Caco-2 (cell line): Measurements from ENCODE around the gene TMEM266. TPM values are rescaled to one million over a fixed set of nuclear protein-coding genes. Genes with fewer than 3 reads are reported as not detected.
"Not testable (repeated sequence)": the region's sequence is repeated elsewhere in the genome, so short reads cannot be mapped to it uniquely, and the experiment has no call there.

Experiments
- BruUV-seq: library from RNA; stranded (reverse); fragments of 400-500 nt; replicated peaks from 2 replicates; lab custom pipeline; 2021; lab: Mats Ljungman, UMichigan
- CTCF ChIA-PET: fragments of 300-600 bp; sonication (Branson Sonifier 250); formaldehyde crosslinking; loops from one replicate; lab custom pipeline; 2022; ENCODE audit warnings: antibody characterized with exemption; lab: Charles Lee
- POLR2A ChIA-PET: fragments of 300-600 bp; sonication (Branson Sonifier 250); formaldehyde crosslinking; loops from one replicate; lab custom pipeline; 2022; ENCODE audit warnings: antibody characterized with exemption; lab: Charles Lee
- DNase-seq, 2 experiments: peaks; one replicate each; pipeline versions ENCODE4 v3.0.0 to v3.0.0-alpha.2; 2020 to 2022
- H3K27me3 ChIP-seq: replicated peaks from 2 replicates; pipeline ENCODE4 v1.6.0; 2011; ENCODE audit warnings: low read length; ENCODE audit not compliant: control insufficient read depth, insufficient read depth
- H3K36me3 ChIP-seq: 2 replicates; pipeline ENCODE4 v1.5.1; 2011; ENCODE audit warnings: low read length; ENCODE audit not compliant: control insufficient read depth, insufficient read depth
- H3K4me1 ChIP-seq: fragments of 250-450 bp; sonication (Bioruptor Pico); 2 replicates; pipeline ENCODE4 v1.5.1; 2020; ENCODE audit warnings: mild to moderate bottlenecking
- H3K4me3 ChIP-seq: 2 replicates; pipeline ENCODE4 v1.5.1; 2011; ENCODE audit warnings: low read depth, mild to moderate bottlenecking, control low read depth, low read length
- H3K9me3 ChIP-seq: fragments of 250-450 bp; sonication (Bioruptor Pico); 2 replicates; pipeline ENCODE4 v1.5.1; 2020; ENCODE audit warnings: mild to moderate bottlenecking, moderate library complexity
- H3K27ac Mint-ChIP-seq: one replicate; pipeline ENCODE4 v1.8.0; 2022; ENCODE audit warnings: mixed read lengths; ENCODE audit not compliant: unreplicated experiment
- H3K27me3 Mint-ChIP-seq: one replicate; pipeline ENCODE4 v1.8.0; 2022; ENCODE audit warnings: mixed read lengths; ENCODE audit not compliant: insufficient read depth, unreplicated experiment
- H3K36me3 Mint-ChIP-seq: one replicate; pipeline ENCODE4 v1.8.0; 2022; ENCODE audit warnings: mild to moderate bottlenecking, mixed read lengths; ENCODE audit not compliant: insufficient read depth, unreplicated experiment
- H3K4me1 Mint-ChIP-seq: one replicate; pipeline ENCODE4 v1.8.0; 2022; ENCODE audit warnings: low read depth, mixed read lengths; ENCODE audit not compliant: unreplicated experiment
- H3K4me3 Mint-ChIP-seq: one replicate; pipeline ENCODE4 v1.8.0; 2022; ENCODE audit warnings: mild to moderate bottlenecking, moderate library complexity, mixed read lengths; ENCODE audit not compliant: unreplicated experiment
- H3K9me3 Mint-ChIP-seq: one replicate; pipeline ENCODE4 v1.8.0; 2022; ENCODE audit warnings: mixed read lengths; ENCODE audit not compliant: unreplicated experiment
- CTCF ChIP-seq, 2 experiments: fragments of 200-600 bp in 1 of 2; IDR thresholded peaks; 1 replicate in 1 of 2; 2 replicates in 1 of 2; pipeline versions ENCODE4 v1.5.1 to v1.8.0; 2011 to 2022; ENCODE audit warnings: antibody characterized with exemption in 1 of 2, control low read depth in 1 of 2, inconsistent platforms in 1 of 2, low read depth in 1 of 2, low read length in 1 of 2, mild to moderate bottlenecking in 1 of 2, moderate library complexity in 1 of 2; ENCODE audit not compliant: insufficient read depth in 1 of 2, severe bottlenecking in 1 of 2, unreplicated experiment in 1 of 2
- intact Hi-C: fragments of 100-400 bp; cut with micrococcal nuclease; formaldehyde crosslinking; loops from one replicate; pipeline ENCODE4 v1.10.0; 2022; ENCODE audit not compliant: unreplicated experiment
- total RNA-seq: library from RNA; stranded (reverse); gene quantifications from 2 replicates; pipeline ENCODE4 v1.2.3, GENCODE V29; 2022

The TMEM266 gene
- total RNA-seq, 1 experiment from 2014 or later: 0.27 TPM

GRCh38 chr15:76035593-76035992, 24.2 kb upstream of the TMEM266 start:
- CTCF ChIA-PET: no interaction called here

GRCh38 chr15:76038512-76038911, 21.3 kb upstream of the TMEM266 start:
- no peak overlapping the region for H3K27ac Mint-ChIP-seq
- no peaks in the 10 kb centered on the region for H3K9me3 Mint-ChIP-seq
- no peak for TF ChIP-seq CTCF (IDR thresholded peaks at IDR 0.05; ENCODE audit: insufficient read depth in 1 of 2, low read depth in 1 of 2, low read length in 1 of 2, severe bottlenecking in 1 of 2, unreplicated experiment in 1 of 2)
- peaks cover 14% of the 10 kb centered on the region for H3K4me1 ChIP-seq
- no peaks in the 10 kb centered on the region for H3K36me3 Mint-ChIP-seq
- no peaks in the 10 kb centered on the region for H3K27me3 ChIP-seq
- POLR2A ChIA-PET: no interaction called here
- H3K27me3 Mint-ChIP-seq: peaks cover 4% of the 10 kb centered on the region
- no peak overlapping the region for H3K4me3 Mint-ChIP-seq
- intact Hi-C loops: no loop called here
- peaks cover 15% of the 10 kb centered on the region; the same call in 1 of the 2 replicates for H3K9me3 ChIP-seq
- peaks cover 8% of the 10 kb centered on the region for H3K4me1 Mint-ChIP-seq
- DNase-seq: no peak
- CTCF ChIA-PET: no interaction called here
- H3K4me3 ChIP-seq: no peak overlapping the region
- H3K36me3 ChIP-seq: no peaks in the 10 kb centered on the region
- no TSS peak for BruUV-seq

More at GRCh38 chr15:76035593-76035992, 24.2 kb upstream of the TMEM266 start:
- H3K9me3 Mint-ChIP-seq: no peaks in the 10 kb centered on the region
- peaks cover 14% of the 10 kb centered on the region for H3K4me1 ChIP-seq
- POLR2A ChIA-PET: no interaction called here
- no peak overlapping the region for H3K27ac Mint-ChIP-seq
- H3K36me3 Mint-ChIP-seq: no peaks in the 10 kb centered on the region
- no peaks in the 10 kb centered on the region for H3K27me3 ChIP-seq
- H3K4me1 Mint-ChIP-seq: peaks cover 9% of the 10 kb centered on the region
- BruUV-seq: no TSS peak
- no peak for DNase-seq
- intact Hi-C loops: no loop called here
- no peak overlapping the region for H3K4me3 ChIP-seq
- no peaks in the 10 kb centered on the region for H3K36me3 ChIP-seq
- TF ChIP-seq CTCF (IDR thresholded peaks at IDR 0.05; ENCODE audit: insufficient read depth in 1 of 2, low read depth in 1 of 2, low read length in 1 of 2, severe bottlenecking in 1 of 2, unreplicated experiment in 1 of 2): no peak
- H3K27me3 Mint-ChIP-seq: peaks cover 4% of the 10 kb centered on the region
- no peaks in the 10 kb centered on the region for H3K9me3 ChIP-seq
- no peak overlapping the region for H3K4me3 Mint-ChIP-seq

GRCh38 chr15:76054201-76054600, 5.6 kb upstream of the TMEM266 start:
- BruUV-seq, H3K4me1 Mint-ChIP-seq, H3K36me3 Mint-ChIP-seq, CTCF ChIA-PET, H3K27me3 ChIP-seq, H3K9me3 Mint-ChIP-seq, H3K4me1 ChIP-seq, H3K27me3 Mint-ChIP-seq, H3K36me3 ChIP-seq, POLR2A ChIA-PET, H3K9me3 ChIP-seq, H3K4me3 Mint-ChIP-seq, DNase-seq, H3K4me3 ChIP-seq, H3K27ac Mint-ChIP-seq: not testable (repeated sequence)
- intact Hi-C loops: loop anchor here (10.0 kb wide), 2 partner anchors 89 to 129 kb away; no protein-coding TSS in a partner anchor
